ENCODE data around the gene SIGLEC10. TPM values are rescaled to one million over a fixed set of nuclear protein-coding genes. Genes with fewer than 3 reads are reported as not detected.
"Not testable (repeated sequence)": the region's sequence is repeated elsewhere in the genome, so short reads cannot be mapped to it uniquely, and the experiment has no call there.

The SIGLEC10 gene
- polyA plus RNA-seq, 2 of the 4 experiments (the other 2 are of a cell fraction), result not detected

- not testable (repeated sequence) for H3K27ac ChIP-seq; H3K4me1 ChIP-seq; H3K4me2 ChIP-seq; ATAC-seq; FAIRE-seq; DNase-seq (ENCODE audit: low read depth in 1 of 2, low spot score in 1 of 2); H3K4me3 ChIP-seq; H3K9me3 ChIP-seq
- CTCF ChIA-PET, result interaction anchor here (0.6 to 3.6 kb wide), 7 partner anchors 9 to 241 kb away, joined by 3 to 11 read pairs (median 4); no protein-coding TSS in a partner anchor
- WGBS (ENCODE audit: missing lambda C conversion rate), result 10% methylated on average over 9 of the region's 15 CpGs
- POLR2A ChIA-PET, result interaction anchor here (1.1 kb wide), 1 partner anchor 77 kb away, joined by 3 read pairs; no protein-coding TSS in a partner anchor
These were observed 1.0 kb downstream of the SIGLEC10 start for GRCh38 chr19:51416422-51416821.

- POLR2A ChIA-PET, result interaction anchor here (1.1 kb wide), 1 partner anchor 76 kb away, joined by 3 read pairs; no protein-coding TSS in a partner anchor
- CTCF ChIA-PET, result interaction anchor here (1.0 to 3.6 kb wide), 4 partner anchors 7 to 101 kb away, joined by 3 to 11 read pairs (median 4); no protein-coding TSS in a partner anchor
- 35% methylated on average over 10 of the region's 12 CpGs for WGBS (ENCODE audit: missing lambda C conversion rate)
These were observed 2.3 kb downstream of the SIGLEC10 start for GRCh38 chr19:51415187-51415586.

DNA sequence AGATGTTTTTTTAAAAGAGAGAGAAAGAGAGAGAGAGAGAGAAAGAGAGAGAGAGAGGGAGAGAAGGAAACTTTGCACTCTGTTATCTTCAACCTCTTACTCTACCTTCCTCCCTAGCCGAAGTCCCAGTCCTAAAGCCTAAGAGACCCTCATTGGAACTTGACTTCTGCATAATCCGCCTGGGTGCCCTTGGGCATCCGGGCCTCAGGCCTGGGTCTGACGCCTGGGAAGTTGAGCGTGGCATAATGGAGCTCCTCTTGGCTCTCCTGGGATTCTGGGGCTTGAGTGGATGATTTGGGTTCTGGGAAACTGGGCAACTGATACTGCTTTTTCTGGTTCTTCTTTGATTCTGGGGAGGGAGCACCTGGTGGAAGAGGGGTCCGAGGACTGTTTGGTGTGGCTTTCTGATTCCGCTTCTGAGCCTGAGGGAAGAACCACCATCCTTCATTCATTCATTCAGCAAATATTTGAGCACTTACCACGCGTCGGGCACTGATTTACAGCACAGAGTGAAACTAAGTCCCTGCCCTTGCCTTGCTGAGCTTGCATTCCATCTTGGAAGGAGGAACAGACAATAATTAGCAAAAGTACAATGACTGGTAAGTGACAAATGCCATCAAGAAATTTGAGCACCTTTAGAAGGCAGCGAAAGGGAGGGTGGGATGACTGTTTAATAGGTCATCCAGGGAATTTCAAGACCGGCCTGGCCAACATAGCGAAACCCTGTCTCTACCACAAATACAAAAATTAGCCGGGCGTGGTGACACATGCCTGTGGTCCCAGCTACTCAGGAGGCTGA is 6.3 kb downstream of the SIGLEC10 start:
- no peak for FAIRE-seq

More at GRCh38 chr19:51415187-51415586, 2.3 kb downstream of the SIGLEC10 start:
- Histone ChIP-seq H3K4me2 (no peak overlapping the region), H3K27ac (no peak overlapping the region), H3K9me3 (no peaks in the 10 kb centered on the region), H3K4me3 (no peak overlapping the region), H3K4me1 (no peaks in the 10 kb centered on the region)
- no peak for TF ChIP-seq KDM1A (IDR thresholded peaks at IDR 0.05; ENCODE audit: low read depth)
- TF ChIP-seq NPAS2 (CRISPR knock-in tag; IDR thresholded peaks at IDR 0.05; ENCODE audit: borderline replicate concordance), result no peak
- TF ChIP-seq HOXB13 (CRISPR knock-in tag; IDR thresholded peaks at IDR 0.05; ENCODE audit: low read depth), result no peak
- no peak for TF ChIP-seq GATA3 (IDR thresholded peaks at IDR 0.05; ENCODE audit: borderline replicate concordance)
- TF ChIP-seq HOXB5 (CRISPR knock-in tag; IDR thresholded peaks at IDR 0.05), result no peak
- TF ChIP-seq ELK1 (IDR thresholded peaks at IDR 0.05; ENCODE audit: low read depth, low read length), result no peak
- no peak for TF ChIP-seq EHF (CRISPR knock-in tag; IDR thresholded peaks at IDR 0.05)
- TF ChIP-seq ZFP36 (IDR thresholded peaks at IDR 0.05; ENCODE audit: borderline replicate concordance, partially characterized antibody), result no peak
- no peak for ATAC-seq
- no peak for DNase-seq (ENCODE audit: low read depth in 1 of 2, low spot score in 1 of 2)
- no peak for FAIRE-seq

More for the DNA sequence above, 6.3 kb downstream of the SIGLEC10 start:
- no peak for DNase-seq (ENCODE audit: low read depth in 1 of 2, low spot score in 1 of 2)
- Histone ChIP-seq H3K27ac (no peak overlapping the region), H3K4me2 (no peak overlapping the region), H3K4me3 (no peak overlapping the region), H3K9me3 (peaks cover 1% of the 10 kb centered on the region; the same call in 1 of the 3 replicates), H3K4me1 (no peaks in the 10 kb centered on the region)
- POLR2A ChIA-PET, result no interaction called here
- CTCF ChIA-PET, result interaction anchor here (0.7 to 3.2 kb wide), 5 partner anchors 10 to 367 kb away, joined by 3 to 17 read pairs (median 3); no protein-coding TSS in a partner anchor
- TF ChIP-seq EHF (CRISPR knock-in tag; IDR thresholded peaks at IDR 0.05), result no peak
- TF ChIP-seq MAZ (IDR thresholded peaks at IDR 0.05; ENCODE audit: borderline replicate concordance, low read depth, low read length), result no peak
- no peak for TF ChIP-seq USF2 (IDR thresholded peaks at IDR 0.05)
- TF ChIP-seq TP53 (CRISPR knock-in tag; IDR thresholded peaks at IDR 0.05), result no peak
- TF ChIP-seq, protein P1, sequence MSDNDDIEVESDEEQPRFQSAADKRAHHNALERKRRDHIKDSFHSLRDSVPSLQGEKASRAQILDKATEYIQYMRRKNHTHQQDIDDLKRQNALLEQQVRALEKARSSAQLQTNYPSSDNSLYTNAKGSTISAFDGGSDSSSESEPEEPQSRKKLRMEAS (IDR thresholded peaks at IDR 0.05), result no peak
- TF ChIP-seq HDAC2 (IDR thresholded peaks at IDR 0.05), result no peak
- no peak for TF ChIP-seq REST (IDR thresholded peaks at IDR 0.05)
- no peak for TF ChIP-seq CBX2 (IDR thresholded peaks at IDR 0.05; ENCODE audit: borderline replicate concordance, low read depth)
- TF ChIP-seq ZSCAN20 (CRISPR knock-in tag; IDR thresholded peaks at IDR 0.05), result no peak
- no peak for TF ChIP-seq RCOR1 (IDR thresholded peaks at IDR 0.05; ENCODE audit: low read depth, low read length)
- TF ChIP-seq, protein P2, sequence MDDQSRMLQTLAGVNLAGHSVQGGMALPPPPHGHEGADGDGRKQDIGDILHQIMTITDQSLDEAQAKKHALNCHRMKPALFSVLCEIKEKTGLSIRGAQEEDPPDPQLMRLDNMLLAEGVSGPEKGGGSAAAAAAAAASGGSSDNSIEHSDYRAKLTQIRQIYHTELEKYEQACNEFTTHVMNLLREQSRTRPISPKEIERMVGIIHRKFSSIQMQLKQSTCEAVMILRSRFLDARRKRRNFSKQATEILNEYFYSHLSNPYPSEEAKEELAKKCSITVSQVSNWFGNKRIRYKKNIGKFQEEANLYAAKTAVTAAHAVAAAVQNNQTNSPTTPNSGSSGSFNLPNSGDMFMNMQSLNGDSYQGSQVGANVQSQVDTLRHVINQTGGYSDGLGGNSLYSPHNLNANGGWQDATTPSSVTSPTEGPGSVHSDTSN (IDR thresholded peaks at IDR 0.05), result no peak
- no peak for TF ChIP-seq CHD4 (IDR thresholded peaks at IDR 0.05; ENCODE audit: borderline replicate concordance)
- no peak for TF ChIP-seq POLR2A (IDR thresholded peaks at IDR 0.05; ENCODE audit: low read length)
- TF ChIP-seq, protein P3, sequence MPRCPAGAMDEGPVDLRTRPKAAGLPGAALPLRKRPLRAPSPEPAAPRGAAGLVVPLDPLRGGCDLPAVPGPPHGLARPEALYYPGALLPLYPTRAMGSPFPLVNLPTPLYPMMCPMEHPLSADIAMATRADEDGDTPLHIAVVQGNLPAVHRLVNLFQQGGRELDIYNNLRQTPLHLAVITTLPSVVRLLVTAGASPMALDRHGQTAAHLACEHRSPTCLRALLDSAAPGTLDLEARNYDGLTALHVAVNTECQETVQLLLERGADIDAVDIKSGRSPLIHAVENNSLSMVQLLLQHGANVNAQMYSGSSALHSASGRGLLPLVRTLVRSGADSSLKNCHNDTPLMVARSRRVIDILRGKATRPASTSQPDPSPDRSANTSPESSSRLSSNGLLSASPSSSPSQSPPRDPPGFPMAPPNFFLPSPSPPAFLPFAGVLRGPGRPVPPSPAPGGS (IDR thresholded peaks at IDR 0.05), result no peak
- no peak for ATAC-seq
- WGBS (ENCODE audit: missing lambda C conversion rate), result 59% methylated on average over 15 of the region's 15 CpGs
